ENCODE results near the gene KCND2. TPM values are rescaled to one million over a fixed set of nuclear protein-coding genes. Genes with fewer than 3 reads are reported as not detected.
"Not testable (repeated sequence)": the region's sequence is repeated elsewhere in the genome, so short reads cannot be mapped to it uniquely, and the experiment has no call there.

KCND2 gene
- polyA plus RNA-seq, 4 donors = 1.5 to 12.5 (median 1.9) TPM

GRCh38 chr7:120684463-120684862 is 411.5 kb downstream of the KCND2 start:
- no peak for DNase-seq (ENCODE audit: low read depth in 4 of 4, low spot score in 3 of 4)

DNA sequence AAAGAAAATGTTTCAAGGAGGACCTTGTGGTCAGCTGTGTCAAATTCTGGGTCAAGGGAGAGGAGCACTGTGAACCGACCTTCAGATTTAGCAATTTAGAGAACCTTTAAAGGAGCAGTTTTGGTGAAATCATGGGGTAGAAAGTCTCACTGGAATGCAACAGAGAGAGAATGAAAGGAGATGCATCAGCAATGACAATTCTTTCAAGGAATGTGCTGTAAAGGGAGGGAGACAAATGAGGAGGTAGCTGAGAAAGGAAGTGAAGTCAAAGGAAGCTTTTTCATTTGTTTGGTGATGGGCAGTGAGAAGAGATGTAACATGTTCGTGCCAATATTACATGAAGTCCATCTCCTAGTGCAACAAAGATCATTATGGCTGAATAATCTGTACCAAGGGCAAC is 418.9 kb downstream of the KCND2 start:
- no peak for DNase-seq (ENCODE audit: low read depth in 4 of 4, low spot score in 3 of 4)

GRCh38 chr7:120695848-120696247 is 422.9 kb downstream of the KCND2 start:
- no peak for DNase-seq (ENCODE audit: low read depth in 4 of 4, low spot score in 3 of 4)

- no peak for DNase-seq (ENCODE audit: low read depth in 4 of 4, low spot score in 3 of 4)
Measured at GRCh38 chr7:120700796-120701195, 427.8 kb downstream of the KCND2 start.

DNA sequence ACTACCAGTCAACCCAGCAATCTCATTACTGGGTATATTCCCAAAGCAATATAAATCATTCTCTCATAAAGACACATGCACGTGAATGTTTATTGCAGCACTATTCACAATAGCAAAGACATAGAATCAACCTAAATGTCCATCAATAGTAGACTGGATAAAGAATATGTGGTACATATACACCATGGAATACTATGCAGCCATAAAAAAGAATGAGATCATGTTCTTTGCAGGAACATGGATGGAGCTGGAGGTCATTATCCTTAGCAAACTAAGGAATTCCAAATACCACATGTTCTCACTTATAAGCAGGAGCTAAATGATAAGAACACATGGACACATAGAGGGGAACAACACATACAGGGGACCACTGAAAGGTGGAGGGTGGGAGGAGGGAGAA is 429.4 kb downstream of the KCND2 start:
- not testable (repeated sequence) for DNase-seq (ENCODE audit: low read depth in 4 of 4, low spot score in 3 of 4)

- DNase-seq (ENCODE audit: low read depth in 4 of 4, low spot score in 3 of 4) = no peak
Measured at GRCh38 chr7:120703585-120704240, 430.7 kb downstream of the KCND2 start.

- no peak for DNase-seq (ENCODE audit: low read depth in 4 of 4, low spot score in 3 of 4)
Measured at GRCh38 chr7:120709252-120709971, 436.4 kb downstream of the KCND2 start.

DNA sequence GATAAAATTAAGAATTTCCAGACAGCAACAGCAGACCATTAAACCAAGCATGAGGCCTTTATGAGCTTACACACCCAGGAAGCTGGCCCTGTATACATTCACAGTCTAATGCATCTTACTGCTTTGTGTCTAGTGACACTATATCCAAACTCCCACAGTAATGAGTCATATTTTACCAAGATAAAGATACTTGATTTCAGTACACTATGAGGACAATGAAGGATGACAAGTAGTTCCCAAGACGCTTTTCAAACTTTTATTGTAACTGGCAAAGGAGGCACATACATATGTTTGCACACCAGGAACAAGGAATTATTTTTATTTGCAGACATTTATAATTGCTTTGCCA is 437.0 kb downstream of the KCND2 start:
- no peak for DNase-seq (ENCODE audit: low read depth in 4 of 4, low spot score in 3 of 4)

DNA sequence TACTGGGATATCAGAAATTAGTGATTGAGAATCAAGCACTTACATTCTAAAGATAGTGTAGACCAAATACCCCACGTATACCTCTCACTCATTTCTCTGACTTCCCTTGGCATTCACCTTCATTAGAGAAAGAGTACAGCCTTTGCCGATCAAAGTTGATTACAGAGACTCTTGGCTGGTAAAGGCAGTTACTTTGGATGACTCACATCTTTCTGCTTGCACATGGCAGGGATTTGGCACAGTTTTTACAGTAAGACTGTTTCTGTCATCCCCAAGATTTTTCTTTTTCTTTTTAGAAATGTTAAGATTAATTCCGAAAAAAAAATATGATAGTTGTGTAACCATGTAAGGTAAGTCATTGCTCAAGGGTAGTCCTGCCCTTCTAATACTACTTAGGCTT is 442.0 kb downstream of the KCND2 start:
- no peak for DNase-seq (ENCODE audit: low read depth in 4 of 4, low spot score in 3 of 4)

DNA sequence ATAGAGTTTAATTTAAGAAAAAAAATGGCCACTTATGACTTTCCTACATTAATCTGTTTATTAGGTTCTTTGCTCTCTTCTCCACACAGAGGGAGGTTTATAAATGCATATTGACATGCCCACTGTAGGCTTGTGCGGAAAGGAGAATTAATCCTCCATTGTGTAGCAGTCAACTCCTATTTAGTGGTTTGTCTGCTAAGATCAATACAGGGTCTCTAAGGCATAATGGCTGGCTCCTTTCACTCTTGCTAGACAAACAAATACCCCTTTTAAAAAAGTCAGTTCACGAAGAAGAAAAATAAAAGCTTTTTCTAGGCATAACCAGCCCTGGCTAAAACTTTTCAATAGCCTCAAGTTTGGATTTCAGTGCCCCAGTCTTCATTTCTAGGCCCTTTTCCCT is 443.3 kb downstream of the KCND2 start:
- no peak for DNase-seq (ENCODE audit: low read depth in 4 of 4, low spot score in 3 of 4)

GRCh38 chr7:120717166-120717565 is 444.2 kb downstream of the KCND2 start:
- DNase-seq (ENCODE audit: low read depth in 4 of 4, low spot score in 3 of 4) = no peak

- DNase-seq (ENCODE audit: low read depth in 4 of 4, low spot score in 3 of 4) = no peak
Measured at GRCh38 chr7:120718361-120718760, 445.4 kb downstream of the KCND2 start.

DNA sequence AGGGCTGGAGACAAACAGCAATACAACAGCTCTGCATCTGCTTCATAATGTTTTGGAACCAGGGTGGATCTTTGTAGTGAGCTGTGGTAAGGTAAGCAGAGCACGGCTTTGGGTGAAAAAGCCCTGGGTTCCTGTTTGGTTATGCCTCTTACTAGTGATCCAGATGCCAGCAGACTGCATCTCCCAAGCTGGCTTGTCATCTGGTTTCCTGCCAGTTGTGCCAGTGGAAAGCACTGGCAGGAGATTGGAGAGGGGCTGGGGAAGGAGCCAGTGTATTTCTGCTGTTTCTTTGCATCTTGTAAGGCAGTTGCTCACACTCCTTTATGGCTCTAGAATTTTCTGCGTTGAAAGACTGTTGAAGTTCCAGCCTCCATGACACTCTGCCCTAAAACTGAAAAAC is 447.3 kb downstream of the KCND2 start:
- DNase-seq (ENCODE audit: low read depth in 4 of 4, low spot score in 3 of 4) = no peak

DNA sequence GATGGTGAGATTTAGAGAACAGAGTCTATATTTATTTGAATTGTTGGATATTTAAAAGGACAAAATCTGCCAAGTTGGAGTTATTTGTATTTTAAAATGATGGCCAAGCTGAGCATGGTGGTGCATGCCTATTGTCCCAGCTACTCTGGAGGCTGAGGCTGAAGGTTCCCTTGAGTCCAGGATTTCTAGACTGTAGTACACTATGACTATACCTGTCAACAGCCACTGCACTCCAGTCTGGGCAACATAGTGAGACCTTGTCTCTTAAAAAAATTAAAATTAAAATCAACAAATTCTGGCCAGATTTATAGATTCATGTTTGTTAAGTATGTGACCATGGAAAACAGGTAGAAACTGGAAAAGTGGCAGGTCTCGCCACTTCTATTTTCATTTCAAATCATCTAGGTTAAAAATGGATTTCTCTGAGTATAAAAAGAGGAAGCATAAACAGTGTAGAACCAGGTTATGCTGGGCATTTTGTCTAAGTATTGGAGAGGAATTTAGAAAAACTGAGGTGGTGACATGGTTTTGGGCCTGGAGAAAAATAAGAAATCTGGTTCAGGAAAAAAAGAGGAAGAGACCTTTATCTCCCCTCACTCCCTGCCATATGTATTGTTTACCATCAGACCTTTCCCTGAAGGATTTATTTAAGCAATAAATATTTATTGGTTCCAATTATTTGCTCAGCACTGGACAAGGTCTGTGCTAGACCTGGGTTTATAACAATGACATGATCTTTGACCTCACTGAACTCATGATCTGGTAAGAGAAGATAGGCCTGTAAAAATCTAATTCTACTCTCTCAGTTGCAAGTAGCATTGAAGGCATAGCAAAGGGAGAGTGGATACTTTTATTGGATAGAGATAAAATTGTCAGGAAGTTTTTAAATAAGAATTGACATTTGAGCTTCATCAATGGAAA is 450.8 kb downstream of the KCND2 start:
- no peak for DNase-seq (ENCODE audit: low read depth in 4 of 4, low spot score in 3 of 4)

DNA sequence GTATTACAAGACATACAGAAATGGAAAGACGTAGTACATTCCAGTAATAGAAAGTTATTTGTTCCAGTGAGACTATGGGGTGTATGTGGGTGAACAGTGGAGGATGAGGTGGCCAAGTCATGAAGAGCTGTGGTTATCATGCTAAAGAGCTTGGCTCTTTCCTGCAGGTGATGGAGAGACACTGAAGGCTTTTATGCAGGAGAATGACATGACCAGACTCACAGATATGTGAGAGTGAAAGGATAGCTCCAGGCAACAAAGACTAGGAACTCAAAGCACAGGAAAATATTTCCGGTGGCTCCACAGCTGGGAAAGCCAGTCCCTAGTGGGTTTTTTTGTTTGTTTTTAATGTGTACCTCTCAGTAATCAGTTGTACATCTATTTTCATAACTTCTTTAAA is 451.5 kb downstream of the KCND2 start:
- no peak for DNase-seq (ENCODE audit: low read depth in 4 of 4, low spot score in 3 of 4)

GRCh38 chr7:120724955-120725354 is 452.0 kb downstream of the KCND2 start:
- no peak for DNase-seq (ENCODE audit: low read depth in 4 of 4, low spot score in 3 of 4)

DNA sequence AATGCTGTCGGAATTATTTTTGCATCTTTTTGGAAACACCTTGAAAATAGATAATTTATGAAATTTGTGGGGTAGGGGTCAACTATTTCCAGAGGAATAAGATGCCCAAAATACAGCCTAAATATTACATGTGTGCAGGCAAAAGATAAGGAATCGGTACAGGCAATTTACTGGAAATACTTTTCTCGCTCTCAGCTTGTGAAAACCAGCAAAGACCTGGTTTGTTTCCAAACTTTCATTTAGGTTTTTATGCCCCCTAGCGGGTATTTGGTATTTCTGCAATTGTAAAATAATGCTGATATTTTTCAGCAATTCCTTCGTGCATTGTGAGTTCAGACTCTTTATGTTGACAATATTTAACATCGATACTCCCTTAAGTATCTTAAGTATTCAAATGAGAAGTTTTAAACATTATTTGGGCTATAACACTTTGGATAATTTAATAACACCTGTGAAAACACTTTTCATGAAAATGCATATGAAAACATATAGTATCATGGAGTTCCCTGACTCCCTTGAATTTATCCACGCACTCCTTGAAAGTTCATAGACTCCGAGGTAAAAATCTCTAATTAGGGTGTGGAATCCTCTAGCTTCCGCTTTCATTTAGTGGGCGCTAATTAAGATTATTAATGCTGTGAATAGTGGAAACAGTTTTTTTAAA is 452.5 kb downstream of the KCND2 start:
- DNase-seq (ENCODE audit: low read depth in 4 of 4, low spot score in 3 of 4) = no peak

DNA sequence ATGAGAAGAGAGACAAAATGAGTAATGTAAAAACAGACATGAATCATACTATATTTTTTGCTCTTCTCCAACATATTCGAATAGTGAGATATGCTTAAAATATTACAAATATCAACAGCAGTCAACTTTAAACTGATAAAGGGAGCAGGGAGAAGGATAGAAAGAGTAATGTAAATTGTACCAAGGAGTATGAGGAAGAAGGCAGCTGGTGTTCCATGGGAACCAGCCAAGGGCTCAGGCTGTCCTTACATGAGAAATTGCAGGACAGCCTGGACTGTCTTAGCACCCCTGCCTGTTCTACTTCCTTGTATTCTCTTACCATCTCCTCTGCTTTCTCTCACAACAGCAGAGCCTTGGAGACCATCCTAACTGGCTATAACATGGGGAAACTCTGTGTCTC is 456.3 kb downstream of the KCND2 start:
- no peak for DNase-seq (ENCODE audit: low read depth in 4 of 4, low spot score in 3 of 4)

DNA sequence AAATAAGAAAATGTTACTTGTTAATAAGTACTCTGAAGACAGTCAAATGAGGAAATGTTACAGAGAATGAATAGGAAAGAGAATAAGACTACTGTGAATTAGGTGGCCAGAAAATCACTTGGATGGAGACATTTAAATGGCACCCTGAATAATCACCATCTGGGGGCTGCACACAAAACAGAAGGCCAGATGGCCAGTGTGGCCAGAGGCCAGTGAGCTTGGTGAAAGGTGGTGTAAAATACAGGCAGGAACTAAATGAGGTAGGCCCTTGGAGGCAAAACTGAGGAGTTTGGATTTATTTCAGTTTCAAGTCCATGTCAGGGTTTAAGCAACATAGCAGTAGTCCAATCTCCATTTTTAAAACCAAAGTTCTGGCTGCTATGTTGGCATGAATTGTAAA is 458.3 kb downstream of the KCND2 start:
- no peak for DNase-seq (ENCODE audit: low read depth in 4 of 4, low spot score in 3 of 4)

GRCh38 chr7:120732256-120732655 is 459.3 kb downstream of the KCND2 start:
- no peak for DNase-seq (ENCODE audit: low read depth in 4 of 4, low spot score in 3 of 4)

DNA sequence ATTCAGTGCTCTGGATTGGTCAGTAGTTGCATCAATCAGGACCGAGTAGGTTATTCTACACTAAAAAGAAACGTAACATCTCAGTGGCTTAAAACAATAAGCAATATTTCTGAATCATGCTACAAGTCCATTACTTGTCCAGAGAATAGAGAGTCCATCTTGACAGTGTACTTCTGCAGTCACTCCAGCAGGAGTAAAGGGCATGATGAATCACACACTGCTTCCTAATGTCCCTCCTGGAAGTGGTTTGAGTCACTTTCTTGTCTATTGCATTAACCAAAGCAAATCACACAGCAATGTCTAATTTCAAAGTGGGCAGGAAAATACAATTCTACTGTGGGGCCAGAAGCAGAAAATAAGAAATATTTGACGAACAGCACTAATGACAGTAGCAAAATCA is 460.2 kb downstream of the KCND2 start:
- DNase-seq (ENCODE audit: low read depth in 4 of 4, low spot score in 3 of 4) = no peak
